ENCODE results near the gene PCDH9.

Gene PCDH9

DNA sequence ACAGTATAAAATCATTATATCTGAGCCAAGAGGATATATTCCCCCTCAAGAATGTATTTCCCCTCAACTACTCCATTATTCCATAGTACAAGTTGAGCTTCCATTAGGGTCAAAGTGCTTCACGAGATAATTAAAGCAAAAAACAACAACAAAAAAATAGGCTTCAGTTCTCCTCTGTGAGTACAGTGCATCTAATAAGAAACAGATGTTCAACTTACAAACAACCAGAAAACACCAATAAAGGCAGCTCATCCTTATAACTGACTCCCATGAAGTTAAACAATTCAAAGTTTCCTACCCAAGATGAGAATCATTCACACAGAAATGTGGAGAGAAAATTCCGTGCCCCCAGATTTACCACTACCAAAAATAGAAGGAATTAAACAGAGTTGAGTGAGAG is 854.4 kb downstream of the PCDH9 start:
- DNase-seq (ENCODE audit: extremely low read depth, low read depth): no peak
- TF ChIP-seq, protein P1, sequence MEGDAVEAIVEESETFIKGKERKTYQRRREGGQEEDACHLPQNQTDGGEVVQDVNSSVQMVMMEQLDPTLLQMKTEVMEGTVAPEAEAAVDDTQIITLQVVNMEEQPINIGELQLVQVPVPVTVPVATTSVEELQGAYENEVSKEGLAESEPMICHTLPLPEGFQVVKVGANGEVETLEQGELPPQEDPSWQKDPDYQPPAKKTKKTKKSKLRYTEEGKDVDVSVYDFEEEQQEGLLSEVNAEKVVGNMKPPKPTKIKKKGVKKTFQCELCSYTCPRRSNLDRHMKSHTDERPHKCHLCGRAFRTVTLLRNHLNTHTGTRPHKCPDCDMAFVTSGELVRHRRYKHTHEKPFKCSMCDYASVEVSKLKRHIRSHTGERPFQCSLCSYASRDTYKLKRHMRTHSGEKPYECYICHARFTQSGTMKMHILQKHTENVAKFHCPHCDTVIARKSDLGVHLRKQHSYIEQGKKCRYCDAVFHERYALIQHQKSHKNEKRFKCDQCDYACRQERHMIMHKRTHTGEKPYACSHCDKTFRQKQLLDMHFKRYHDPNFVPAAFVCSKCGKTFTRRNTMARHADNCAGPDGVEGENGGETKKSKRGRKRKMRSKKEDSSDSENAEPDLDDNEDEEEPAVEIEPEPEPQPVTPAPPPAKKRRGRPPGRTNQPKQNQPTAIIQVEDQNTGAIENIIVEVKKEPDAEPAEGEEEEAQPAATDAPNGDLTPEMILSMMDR (IDR thresholded peaks at IDR 0.05; ENCODE audit: low read depth, low read length, missing control alignments): no peak
- H3K4me3 ChIP-seq (replicated peaks; ENCODE audit: low read depth, low read length): no peak overlapping the region

DNA sequence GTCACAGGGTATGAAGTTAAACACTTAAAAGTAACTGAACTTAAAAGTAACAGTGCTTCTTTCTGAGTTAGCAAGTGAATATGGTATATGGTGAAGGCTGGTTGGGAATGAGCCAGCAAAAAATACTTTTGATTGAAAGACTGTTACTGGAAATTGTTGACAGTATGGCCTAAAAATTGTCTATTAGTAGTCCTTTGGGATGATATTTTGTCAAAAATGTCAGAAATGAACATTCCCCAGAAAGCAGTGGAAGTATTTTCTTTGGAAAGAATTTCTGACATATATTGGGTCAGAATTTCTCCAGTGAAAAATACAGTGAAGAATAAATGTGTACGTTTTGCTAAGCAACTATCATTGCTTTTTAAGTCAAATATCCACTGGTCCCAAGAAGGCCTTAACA is 860.5 kb downstream of the PCDH9 start:
- TF ChIP-seq, protein P1 (IDR thresholded peaks at IDR 0.05; ENCODE audit: low read depth, low read length, missing control alignments): no peak
- H3K4me3 ChIP-seq (replicated peaks; ENCODE audit: low read depth, low read length): no peak overlapping the region
- DNase-seq (ENCODE audit: extremely low read depth, low read depth): no peak

DNA sequence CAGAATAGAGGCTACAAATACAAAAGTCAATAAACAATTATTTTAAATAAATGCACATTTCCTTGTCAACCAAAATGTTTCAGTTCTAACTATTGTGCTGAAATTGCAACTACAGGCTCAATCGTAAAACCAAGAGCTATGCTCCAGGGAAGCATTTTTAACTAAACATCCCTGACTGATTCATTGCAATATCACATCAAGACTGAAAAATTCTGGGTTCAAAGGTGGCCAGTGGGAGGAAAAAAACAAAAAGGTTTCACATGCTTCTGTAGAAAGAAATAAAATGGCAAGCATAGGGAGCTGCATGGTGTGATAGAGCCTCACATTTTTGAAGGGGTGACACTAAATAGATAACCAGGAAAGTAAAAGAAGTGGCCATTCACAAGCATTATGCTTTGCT is 862.8 kb downstream of the PCDH9 start:
- TF ChIP-seq, protein P1 (IDR thresholded peaks at IDR 0.05; ENCODE audit: low read depth, low read length, missing control alignments): no peak
- DNase-seq (ENCODE audit: extremely low read depth, low read depth): no peak
- no peak overlapping the region for H3K4me3 ChIP-seq (replicated peaks; ENCODE audit: low read depth, low read length)

DNA sequence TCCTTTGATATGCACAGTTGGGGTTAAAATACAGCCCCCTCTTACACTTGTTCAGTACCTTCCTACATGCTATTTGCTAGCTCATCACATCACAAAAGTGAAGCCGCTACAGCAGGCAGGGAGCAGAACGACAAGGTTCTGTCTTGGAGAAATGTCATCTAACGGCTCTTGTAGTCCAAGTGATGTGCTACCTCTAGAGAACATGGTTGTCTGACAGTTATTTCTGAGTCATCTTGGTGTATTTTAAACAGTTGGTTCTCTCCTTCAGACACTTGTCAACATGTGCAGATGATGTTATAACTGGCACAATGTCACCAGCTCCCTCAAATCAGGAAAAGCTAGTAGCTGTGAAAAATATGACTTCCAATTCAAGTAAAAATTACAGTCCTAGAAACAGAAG is 865.0 kb downstream of the PCDH9 start:
- no peak overlapping the region for H3K4me3 ChIP-seq (replicated peaks; ENCODE audit: low read depth, low read length)
- TF ChIP-seq, protein P1 (IDR thresholded peaks at IDR 0.05; ENCODE audit: low read depth, low read length, missing control alignments): no peak
- no peak for DNase-seq (ENCODE audit: extremely low read depth, low read depth)

DNA sequence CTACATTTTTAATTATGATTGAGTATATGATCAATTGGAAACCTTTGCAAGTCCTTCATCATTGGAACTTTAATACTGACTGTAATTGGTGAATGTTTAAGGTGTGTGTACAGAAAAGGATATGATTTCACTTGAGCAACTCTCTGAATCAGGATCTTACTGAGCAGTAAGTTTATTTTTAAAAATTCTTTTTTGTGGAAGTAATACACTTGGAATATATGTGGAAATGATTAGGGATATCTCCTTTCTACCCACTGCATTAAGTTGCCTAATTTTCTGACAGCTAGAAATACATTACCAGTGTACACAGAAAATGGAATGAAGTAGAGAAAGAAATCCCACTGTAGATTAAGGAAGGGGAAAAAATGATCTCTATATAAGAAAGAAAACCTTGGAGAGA is 865.8 kb downstream of the PCDH9 start:
- DNase-seq (ENCODE audit: extremely low read depth, low read depth): no peak
- no peak overlapping the region for H3K4me3 ChIP-seq (replicated peaks; ENCODE audit: low read depth, low read length)
- TF ChIP-seq, protein P1 (IDR thresholded peaks at IDR 0.05; ENCODE audit: low read depth, low read length, missing control alignments): no peak

DNA sequence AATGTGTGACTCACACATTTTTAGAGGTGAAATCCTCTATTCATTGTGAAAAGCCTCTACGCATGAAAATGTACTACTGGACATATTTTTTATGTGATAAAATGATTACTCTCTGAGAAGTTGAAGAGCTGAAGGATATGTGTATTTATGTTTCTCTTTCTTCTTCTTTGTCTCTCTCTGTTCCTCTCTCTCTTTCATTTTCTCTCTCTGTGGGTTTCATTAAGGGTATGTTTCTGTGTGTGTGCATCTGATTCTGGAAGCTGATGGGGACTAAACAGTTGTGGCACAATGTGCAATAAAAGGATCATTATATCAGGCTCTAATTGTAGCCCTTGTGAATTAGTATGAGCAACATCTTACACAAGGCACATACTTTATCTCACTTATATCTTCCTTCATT is 867.7 kb downstream of the PCDH9 start:
- no peak overlapping the region for H3K4me3 ChIP-seq (replicated peaks; ENCODE audit: low read depth, low read length)
- TF ChIP-seq, protein P1 (IDR thresholded peaks at IDR 0.05; ENCODE audit: low read depth, low read length, missing control alignments): no peak
- DNase-seq (ENCODE audit: extremely low read depth, low read depth): no peak

DNA sequence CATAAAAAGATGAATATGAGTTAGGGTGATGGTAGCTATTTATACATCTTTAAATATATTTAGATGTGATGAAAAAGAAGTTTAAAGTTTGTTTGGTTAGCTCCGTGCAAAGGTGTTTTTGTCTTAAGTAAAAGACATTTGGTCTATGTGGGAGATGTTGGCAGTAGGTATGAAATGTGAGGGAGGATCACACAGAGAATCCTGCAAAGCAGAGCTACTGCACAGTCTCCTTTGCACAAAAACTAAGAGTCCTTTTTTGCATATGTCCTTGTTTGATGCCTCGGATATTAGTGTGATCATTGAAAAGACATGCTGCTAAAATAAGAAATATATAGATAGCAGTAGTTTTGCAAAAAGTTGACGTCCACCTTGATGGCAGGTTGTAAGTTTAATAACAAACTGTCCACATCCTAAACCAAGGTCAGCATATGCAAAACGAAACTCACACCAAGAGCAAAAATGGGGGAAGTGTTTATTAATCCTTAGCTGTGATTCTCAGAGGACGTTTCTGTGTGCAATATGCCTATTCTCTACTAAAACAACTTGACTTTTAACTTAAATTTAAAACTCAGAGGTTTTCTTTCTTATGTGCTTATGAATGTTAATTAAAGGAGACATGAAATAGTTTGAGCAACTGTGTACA is 870.1 kb downstream of the PCDH9 start:
- no peak for DNase-seq (ENCODE audit: extremely low read depth, low read depth)
- H3K4me3 ChIP-seq (replicated peaks; ENCODE audit: low read depth, low read length): no peak overlapping the region
- TF ChIP-seq, protein P1 (IDR thresholded peaks at IDR 0.05; ENCODE audit: low read depth, low read length, missing control alignments): no peak

All from HFF-Myc (cell line).